HG03103 (cell line): Measurements from ENCODE around the gene LRCH2.

Experiments used
- ATAC-seq: cut with Tn5 transposase; IDR thresholded peaks from one replicate; pipeline ENCODE4 v1.9.1; 2021; ENCODE audit warnings: low read depth; ENCODE audit not compliant: unreplicated experiment

Gene LRCH2

GRCh38 chrX:115068896-115069295, 165.0 kb downstream of the LRCH2 start:
- ATAC-seq = no peak

- ATAC-seq = no peak
These were observed 166.1 kb downstream of the LRCH2 start for GRCh38 chrX:115067812-115068211.

- ATAC-seq = no peak
These were observed 168.6 kb downstream of the LRCH2 start for GRCh38 chrX:115065304-115065703.
